C4-2B (cell line): ENCODE measurements around the gene B3GAT1.

Source experiments
- ZFX ChIP-seq: fragments of 450-650 bp; IDR thresholded peaks from 2 replicates; pipeline ENCODE4 v1.6.1; 2017
- TF ChIP-seq, protein P1 (sequence below): fragments of 450-650 bp; conservative IDR thresholded peaks from 2 replicates; pipeline ENCODE4 v1.5.1; 2017; ENCODE audit warnings: mild to moderate bottlenecking

DNA sequence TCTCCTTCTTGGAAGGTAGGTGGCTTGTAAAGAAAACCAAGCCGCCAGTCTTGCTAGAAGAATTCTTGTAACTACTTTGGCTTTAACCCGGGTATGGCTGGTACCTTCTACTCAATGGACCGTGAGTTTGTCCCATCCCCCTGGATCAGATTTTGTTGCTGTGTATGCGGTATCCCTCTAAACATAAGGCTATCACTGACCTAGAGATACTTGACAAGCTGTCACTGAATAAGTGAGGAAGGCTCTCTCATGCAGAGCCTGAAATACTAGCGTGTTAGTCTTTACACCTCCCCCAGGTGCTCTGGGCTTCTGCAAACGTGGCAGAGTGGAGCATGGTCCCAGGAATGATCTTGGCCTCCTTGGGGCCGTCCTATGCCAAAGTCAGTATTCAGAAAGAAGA, 45.8 kb downstream of the B3GAT1 start:
- TF ChIP-seq, protein P1, sequence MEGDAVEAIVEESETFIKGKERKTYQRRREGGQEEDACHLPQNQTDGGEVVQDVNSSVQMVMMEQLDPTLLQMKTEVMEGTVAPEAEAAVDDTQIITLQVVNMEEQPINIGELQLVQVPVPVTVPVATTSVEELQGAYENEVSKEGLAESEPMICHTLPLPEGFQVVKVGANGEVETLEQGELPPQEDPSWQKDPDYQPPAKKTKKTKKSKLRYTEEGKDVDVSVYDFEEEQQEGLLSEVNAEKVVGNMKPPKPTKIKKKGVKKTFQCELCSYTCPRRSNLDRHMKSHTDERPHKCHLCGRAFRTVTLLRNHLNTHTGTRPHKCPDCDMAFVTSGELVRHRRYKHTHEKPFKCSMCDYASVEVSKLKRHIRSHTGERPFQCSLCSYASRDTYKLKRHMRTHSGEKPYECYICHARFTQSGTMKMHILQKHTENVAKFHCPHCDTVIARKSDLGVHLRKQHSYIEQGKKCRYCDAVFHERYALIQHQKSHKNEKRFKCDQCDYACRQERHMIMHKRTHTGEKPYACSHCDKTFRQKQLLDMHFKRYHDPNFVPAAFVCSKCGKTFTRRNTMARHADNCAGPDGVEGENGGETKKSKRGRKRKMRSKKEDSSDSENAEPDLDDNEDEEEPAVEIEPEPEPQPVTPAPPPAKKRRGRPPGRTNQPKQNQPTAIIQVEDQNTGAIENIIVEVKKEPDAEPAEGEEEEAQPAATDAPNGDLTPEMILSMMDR: no peak
- TF ChIP-seq ZFX: no peak
